ENCODE results near the gene HOXD1.

Gene HOXD1

GRCh38 chr2:176145085-176145969, 43.1 kb upstream of the HOXD1 start:
- Histone ChIP-seq H3K4me3 (ENCODE audit: low read depth, low read length) (no peak overlapping the region), H3K27ac (no peak overlapping the region), H3K27me3 (replicated peaks) (peaks cover 74% of the 10 kb centered on the region), H3K36me3 (replicated peaks) (no peaks in the 10 kb centered on the region)
- DNase-seq, result no peak
- in situ Hi-C loops (cut with HindIII; ENCODE audit: low pct_ligation_motif_present, low sequenced_read_pairs), result loop anchor here (25.0 kb wide), 1 partner anchor 492 kb away; no protein-coding TSS in a partner anchor
- no peak for TF ChIP-seq CTCF (IDR thresholded peaks at IDR 0.05; ENCODE audit: low read depth, low read length, missing control alignments)

GRCh38 chr2:176146101-176146500, 42.4 kb upstream of the HOXD1 start:
- no peak for TF ChIP-seq CTCF (IDR thresholded peaks at IDR 0.05; ENCODE audit: low read depth, low read length, missing control alignments)
- H3K36me3 ChIP-seq (replicated peaks), result no peaks in the 10 kb centered on the region
- H3K27ac ChIP-seq, result no peak overlapping the region
- DNase-seq, result no peak
- H3K27me3 ChIP-seq (replicated peaks), result peaks cover 74% of the 10 kb centered on the region
- H3K4me3 ChIP-seq (ENCODE audit: low read depth, low read length), result no peak overlapping the region
- in situ Hi-C loops (cut with HindIII; ENCODE audit: low pct_ligation_motif_present, low sequenced_read_pairs), result loop anchor here (25.0 kb wide), 1 partner anchor 491 kb away; no protein-coding TSS in a partner anchor

GRCh38 chr2:176146645-176147044, 41.8 kb upstream of the HOXD1 start:
- H3K4me3 ChIP-seq (ENCODE audit: low read depth, low read length), result no peak overlapping the region
- DNase-seq, result no peak
- in situ Hi-C loops (cut with HindIII; ENCODE audit: low pct_ligation_motif_present, low sequenced_read_pairs), result loop anchor here (25.0 kb wide), 1 partner anchor 491 kb away; no protein-coding TSS in a partner anchor
- no peak overlapping the region for H3K27ac ChIP-seq
- H3K36me3 ChIP-seq (replicated peaks), result no peaks in the 10 kb centered on the region
- TF ChIP-seq CTCF (IDR thresholded peaks at IDR 0.05; ENCODE audit: low read depth, low read length, missing control alignments), result no peak
- peaks cover 74% of the 10 kb centered on the region for H3K27me3 ChIP-seq (replicated peaks)

- Histone ChIP-seq H3K4me3 (ENCODE audit: low read depth, low read length) (no peak overlapping the region), H3K27ac (no peak overlapping the region), H3K36me3 (replicated peaks) (no peaks in the 10 kb centered on the region), H3K27me3 (replicated peaks) (peaks cover 77% of the 10 kb centered on the region)
- DNase-seq, result no peak
- in situ Hi-C loops (cut with HindIII; ENCODE audit: low pct_ligation_motif_present, low sequenced_read_pairs), result loop anchor here (25.0 kb wide), 1 partner anchor 490 kb away; no protein-coding TSS in a partner anchor
- no peak for TF ChIP-seq CTCF (IDR thresholded peaks at IDR 0.05; ENCODE audit: low read depth, low read length, missing control alignments)
Measured at GRCh38 chr2:176147210-176147799, 41.2 kb upstream of the HOXD1 start.

GRCh38 chr2:176147800-176148496, 40.5 kb upstream of the HOXD1 start:
- no peak for TF ChIP-seq CTCF (IDR thresholded peaks at IDR 0.05; ENCODE audit: low read depth, low read length, missing control alignments)
- in situ Hi-C loops (cut with HindIII; ENCODE audit: low pct_ligation_motif_present, low sequenced_read_pairs), result loop anchor here (25.0 kb wide), 1 partner anchor 489 kb away; no protein-coding TSS in a partner anchor
- H3K27me3 ChIP-seq (replicated peaks), result peaks cover 80% of the 10 kb centered on the region
- no peak overlapping the region for H3K4me3 ChIP-seq (ENCODE audit: low read depth, low read length)
- DNase-seq, result no peak
- H3K27ac ChIP-seq, result no peak overlapping the region
- H3K36me3 ChIP-seq (replicated peaks), result no peaks in the 10 kb centered on the region
